HG03432 (cell line): ENCODE results near the gene HTR1A.

ENCODE experiments used
- ATAC-seq: cut with Tn5 transposase; IDR thresholded peaks from one replicate; pipeline ENCODE4 v1.9.1; 2021; ENCODE audit warnings: mild to moderate bottlenecking, moderate library complexity; ENCODE audit not compliant: unreplicated experiment

The HTR1A gene

GRCh38 chr5:63962279-63962678 lies at the start of gene HTR1A:
HTR1A (minus strand) TSS chr5:63962445; CDS start chr5:63961719, 726 bp downstream.
- ATAC-seq: no peak

DNA sequence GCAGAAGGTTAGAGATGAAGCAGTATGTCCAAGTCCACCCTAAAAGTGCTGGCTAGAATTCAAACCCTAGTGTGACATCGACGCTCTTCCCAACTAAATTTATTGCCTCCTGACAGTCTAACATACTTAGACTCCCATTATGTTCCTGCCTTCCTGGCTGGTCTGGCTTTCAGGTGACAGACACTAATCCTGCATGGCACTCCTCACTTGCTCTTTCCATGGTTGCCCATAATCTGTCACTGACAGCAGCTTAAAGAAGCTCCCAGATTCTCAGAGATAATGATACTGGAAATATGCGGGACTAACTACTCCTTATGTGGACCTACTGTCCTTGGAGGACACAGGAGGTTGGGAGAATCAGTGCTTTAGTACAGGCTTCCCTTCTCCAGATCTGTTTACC lies 41.7 kb upstream of the HTR1A start:
- ATAC-seq: no peak

DNA sequence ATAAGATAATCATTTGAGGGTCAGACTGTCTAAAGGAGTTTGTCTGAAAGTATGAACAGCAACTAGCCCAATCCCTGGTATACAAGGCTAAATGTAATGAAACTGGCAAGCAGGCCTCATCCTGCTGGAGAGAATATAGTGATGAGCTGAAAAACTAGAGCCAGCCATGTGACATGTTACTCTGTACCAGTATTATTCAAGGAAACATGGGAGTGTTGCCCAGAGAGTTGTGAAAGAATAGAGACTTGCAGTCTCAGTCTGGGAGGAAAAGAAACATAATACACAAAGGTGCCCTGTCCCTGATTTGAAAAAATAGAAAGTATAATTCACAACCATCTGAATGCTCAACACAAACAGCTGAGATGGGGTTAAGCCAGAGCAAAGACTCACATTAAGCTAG lies 37.9 kb upstream of the HTR1A start:
- no peak for ATAC-seq

- no peak for ATAC-seq
Observed at GRCh38 chr5:63987053-63987452, 24.8 kb upstream of the HTR1A start.

- no peak for ATAC-seq
Observed at GRCh38 chr5:63981864-63982263, 19.6 kb upstream of the HTR1A start.

GRCh38 chr5:63963926-63964325 lies 1.7 kb upstream of the HTR1A start:
- ATAC-seq: no peak

- ATAC-seq: peak; percentile 90
Observed at GRCh38 chr5:63963080-63963735, 963 bp upstream of the HTR1A start.

GRCh38 chr5:63961598-63962161 lies 565 bp downstream of the HTR1A start:
- no peak for ATAC-seq

DNA sequence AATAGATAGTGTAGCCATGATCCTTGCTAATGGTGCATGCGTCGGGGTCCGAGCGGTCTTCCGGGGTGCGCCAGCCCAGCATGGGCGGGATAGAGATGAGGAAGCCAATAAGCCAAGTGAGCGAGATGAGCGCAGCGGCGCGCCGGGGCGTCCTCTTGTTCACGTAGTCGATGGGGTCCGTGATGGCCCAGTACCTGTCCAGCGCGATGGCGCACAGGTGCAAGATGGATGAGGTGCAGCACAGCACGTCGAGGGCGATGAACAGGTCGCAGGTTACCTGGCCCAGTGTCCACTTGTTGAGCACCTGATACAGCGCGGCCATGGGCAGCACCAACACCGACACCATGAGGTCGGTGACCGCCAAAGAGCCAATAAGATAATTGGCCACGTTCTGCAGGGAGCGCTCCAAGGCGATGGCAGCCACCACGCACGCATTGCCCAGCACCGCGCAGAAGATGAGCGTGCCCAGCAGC lies 1.1 kb downstream of the HTR1A start:
- no peak for ATAC-seq

- ATAC-seq: no peak
Observed at GRCh38 chr5:63960646-63961045, 1.6 kb downstream of the HTR1A start.

DNA sequence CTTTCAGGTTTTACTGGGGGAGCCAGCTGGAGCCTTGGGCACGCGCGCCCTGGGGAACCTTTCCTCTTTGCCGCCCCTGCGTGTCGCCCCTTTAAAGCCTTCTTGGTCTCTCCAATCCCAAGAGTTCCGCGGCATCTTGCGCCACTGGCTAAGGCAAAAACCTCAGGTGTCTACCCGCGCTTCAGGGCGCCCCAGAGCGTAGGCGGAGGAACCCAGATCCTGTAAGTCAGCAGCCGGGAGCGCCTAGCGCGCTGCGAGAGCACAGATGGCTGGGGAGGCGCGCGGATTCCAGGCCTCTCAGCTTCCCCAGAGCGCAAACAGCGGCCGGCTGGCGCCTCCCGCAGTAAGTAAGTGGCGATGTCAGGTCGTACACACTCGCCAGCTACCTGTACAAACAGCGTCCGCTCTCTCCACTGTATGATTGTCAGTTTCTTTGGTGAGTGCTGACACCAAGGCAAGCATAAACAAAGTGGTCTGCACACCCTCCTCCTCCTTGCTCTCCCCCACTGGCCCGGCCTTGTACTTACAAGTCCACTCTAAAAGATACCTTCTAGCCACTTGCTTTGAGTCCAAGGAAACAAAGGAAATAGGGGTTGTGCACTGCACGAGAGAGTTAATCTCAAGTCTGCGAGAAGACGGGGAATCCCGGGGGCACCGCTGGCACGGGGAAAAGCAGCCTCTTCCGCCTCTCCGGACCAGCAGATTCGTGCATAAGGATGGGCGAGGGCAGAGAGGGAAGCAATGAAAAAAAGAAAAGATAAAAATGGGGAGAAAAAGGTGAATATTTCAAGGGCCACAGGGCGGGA lies 2.9 kb downstream of the HTR1A start:
- no peak for ATAC-seq

- no peak for ATAC-seq
Observed at GRCh38 chr5:63958654-63959053, 3.6 kb downstream of the HTR1A start.

DNA sequence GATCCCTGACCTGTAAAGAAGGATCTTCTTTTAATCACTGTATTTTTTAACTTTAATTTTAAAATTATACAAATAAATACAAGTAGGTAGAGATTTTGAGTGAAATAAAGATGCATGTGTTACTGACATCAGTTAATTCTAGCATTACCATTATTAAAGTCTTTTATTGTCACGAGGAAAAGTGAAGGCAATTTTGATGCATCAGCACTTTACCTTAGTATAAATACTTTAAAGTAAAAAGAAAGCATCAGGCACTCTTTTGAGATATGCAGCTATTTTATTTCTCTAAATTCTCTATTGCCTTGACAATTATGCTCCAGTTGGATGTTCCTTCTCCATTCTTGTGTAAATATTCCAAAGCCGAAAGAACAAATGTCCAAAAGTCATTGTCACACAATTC lies 4.6 kb downstream of the HTR1A start:
- ATAC-seq: no peak

- no peak for ATAC-seq
Observed at GRCh38 chr5:63953217-63953616, 9.0 kb downstream of the HTR1A start.

DNA sequence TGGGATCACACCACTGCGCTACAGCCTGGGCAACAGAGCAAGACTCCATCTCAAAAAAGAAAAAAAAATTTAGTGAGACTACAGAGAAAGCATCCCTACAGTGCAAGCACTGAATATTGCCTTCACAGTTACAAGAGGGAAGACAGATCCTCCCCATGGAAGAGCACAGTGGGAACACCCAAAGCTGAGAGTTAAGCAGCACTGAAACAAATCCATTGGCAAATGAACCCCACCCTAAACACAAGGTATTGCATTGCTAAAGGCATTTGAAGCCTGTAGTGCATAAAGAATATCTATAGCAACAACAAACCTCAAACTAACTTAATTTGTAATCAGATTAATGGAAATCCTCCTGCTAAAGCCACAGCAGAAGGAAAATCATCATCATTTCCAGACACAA lies 27.1 kb downstream of the HTR1A start:
- ATAC-seq: no peak

- no peak for ATAC-seq
Observed at GRCh38 chr5:63931836-63932235, 30.4 kb downstream of the HTR1A start.

DNA sequence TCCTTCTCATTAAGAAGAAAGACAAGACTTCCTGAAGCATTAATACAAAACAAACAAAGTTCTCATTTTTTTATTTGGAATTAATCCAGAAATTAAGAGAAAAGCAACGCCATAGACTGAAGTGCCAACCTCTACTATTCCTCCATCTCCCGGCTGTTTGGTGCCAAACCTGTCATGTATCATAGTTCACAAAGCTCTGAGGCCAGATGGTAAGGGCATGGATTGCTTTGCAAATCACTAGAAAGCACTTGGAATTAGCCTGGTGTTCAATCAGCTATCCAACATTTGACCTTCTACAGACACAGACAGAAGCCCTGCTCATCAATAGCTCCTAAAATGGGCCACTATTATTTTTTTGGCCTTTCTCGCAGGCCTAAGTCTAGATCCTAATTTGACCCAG lies 33.8 kb downstream of the HTR1A start:
- no peak for ATAC-seq

- ATAC-seq: no peak
Observed at GRCh38 chr5:63923914-63924313, 38.3 kb downstream of the HTR1A start.

- no peak for ATAC-seq
Observed at GRCh38 chr5:63919763-63920478, 42.3 kb downstream of the HTR1A start.

- no peak for ATAC-seq
Observed at GRCh38 chr5:63916786-63917185, 45.5 kb downstream of the HTR1A start.

GRCh38 chr5:63911871-63912270 lies 50.4 kb downstream of the HTR1A start:
- no peak for ATAC-seq
